Measurements from ENCODE around the gene FMR1.

FMR1 gene

DNA sequence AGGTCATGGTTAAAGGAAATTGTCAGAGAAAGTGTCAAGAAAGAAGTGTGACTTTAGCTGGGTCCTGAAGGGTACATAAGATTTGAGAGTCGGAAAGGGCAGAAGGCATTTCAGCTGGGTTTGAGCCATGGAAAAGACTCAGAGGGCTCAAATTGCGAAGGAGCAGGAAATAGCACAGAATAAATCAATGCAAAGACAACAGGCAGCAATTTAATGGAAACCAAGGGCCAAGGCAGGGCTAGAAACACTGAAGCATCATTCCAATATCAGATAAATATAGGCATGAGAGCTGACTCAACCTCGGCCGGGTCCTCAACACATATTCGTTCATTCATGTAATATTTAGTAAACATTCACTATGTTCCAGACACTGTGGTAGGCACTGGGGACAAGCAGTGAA, 3.6 kb upstream of the FMR1 start:
- TF ChIP-seq, protein P1, sequence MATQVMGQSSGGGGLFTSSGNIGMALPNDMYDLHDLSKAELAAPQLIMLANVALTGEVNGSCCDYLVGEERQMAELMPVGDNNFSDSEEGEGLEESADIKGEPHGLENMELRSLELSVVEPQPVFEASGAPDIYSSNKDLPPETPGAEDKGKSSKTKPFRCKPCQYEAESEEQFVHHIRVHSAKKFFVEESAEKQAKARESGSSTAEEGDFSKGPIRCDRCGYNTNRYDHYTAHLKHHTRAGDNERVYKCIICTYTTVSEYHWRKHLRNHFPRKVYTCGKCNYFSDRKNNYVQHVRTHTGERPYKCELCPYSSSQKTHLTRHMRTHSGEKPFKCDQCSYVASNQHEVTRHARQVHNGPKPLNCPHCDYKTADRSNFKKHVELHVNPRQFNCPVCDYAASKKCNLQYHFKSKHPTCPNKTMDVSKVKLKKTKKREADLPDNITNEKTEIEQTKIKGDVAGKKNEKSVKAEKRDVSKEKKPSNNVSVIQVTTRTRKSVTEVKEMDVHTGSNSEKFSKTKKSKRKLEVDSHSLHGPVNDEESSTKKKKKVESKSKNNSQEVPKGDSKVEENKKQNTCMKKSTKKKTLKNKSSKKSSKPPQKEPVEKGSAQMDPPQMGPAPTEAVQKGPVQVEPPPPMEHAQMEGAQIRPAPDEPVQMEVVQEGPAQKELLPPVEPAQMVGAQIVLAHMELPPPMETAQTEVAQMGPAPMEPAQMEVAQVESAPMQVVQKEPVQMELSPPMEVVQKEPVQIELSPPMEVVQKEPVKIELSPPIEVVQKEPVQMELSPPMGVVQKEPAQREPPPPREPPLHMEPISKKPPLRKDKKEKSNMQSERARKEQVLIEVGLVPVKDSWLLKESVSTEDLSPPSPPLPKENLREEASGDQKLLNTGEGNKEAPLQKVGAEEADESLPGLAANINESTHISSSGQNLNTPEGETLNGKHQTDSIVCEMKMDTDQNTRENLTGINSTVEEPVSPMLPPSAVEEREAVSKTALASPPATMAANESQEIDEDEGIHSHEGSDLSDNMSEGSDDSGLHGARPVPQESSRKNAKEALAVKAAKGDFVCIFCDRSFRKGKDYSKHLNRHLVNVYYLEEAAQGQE (IDR thresholded peaks at IDR 0.05; ENCODE audit: low read depth) = no peak
- TF ChIP-seq TEAD4 (IDR thresholded peaks at IDR 0.05) (no peak), RAD21 (IDR thresholded peaks at IDR 0.05; ENCODE audit: low read depth) (no peak)

DNA sequence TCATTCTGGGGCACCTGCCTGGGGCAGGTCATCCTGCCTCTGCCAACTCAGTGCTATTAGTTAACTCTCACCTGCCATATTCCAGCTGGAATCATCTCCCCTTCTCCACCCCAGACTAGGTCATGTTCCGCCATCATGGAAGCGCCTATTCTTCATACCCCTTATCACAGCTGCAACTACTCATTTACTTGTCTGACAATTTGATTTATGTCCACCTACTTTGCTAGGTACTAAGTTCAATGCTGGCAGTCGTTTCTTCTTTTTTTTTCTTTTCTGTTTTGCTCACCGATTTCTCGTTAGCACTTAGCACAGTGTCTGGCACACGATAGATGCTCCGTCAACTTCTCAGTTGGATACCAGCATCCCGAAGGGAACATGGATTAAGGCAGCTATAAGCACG, 1.1 kb upstream of the FMR1 start:
- TF ChIP-seq YY1 (IDR thresholded peaks at IDR 0.05; ENCODE audit: low read depth) = no peak
- TF ChIP-seq CEBPB (IDR thresholded peaks at IDR 0.05) = no peak
- no peak for TF ChIP-seq RAD21 (IDR thresholded peaks at IDR 0.05; ENCODE audit: low read depth)
- TF ChIP-seq, protein P2, sequence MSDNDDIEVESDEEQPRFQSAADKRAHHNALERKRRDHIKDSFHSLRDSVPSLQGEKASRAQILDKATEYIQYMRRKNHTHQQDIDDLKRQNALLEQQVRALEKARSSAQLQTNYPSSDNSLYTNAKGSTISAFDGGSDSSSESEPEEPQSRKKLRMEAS (IDR thresholded peaks at IDR 0.05) = no peak
- TF ChIP-seq CREB1 (IDR thresholded peaks at IDR 0.05; ENCODE audit: low read depth) = no peak
- TF ChIP-seq, protein P1 (IDR thresholded peaks at IDR 0.05; ENCODE audit: low read depth) = no peak
- no peak for TF ChIP-seq EP300 (IDR thresholded peaks at IDR 0.05; ENCODE audit: borderline replicate concordance)
- no peak for TF ChIP-seq EGR1 (IDR thresholded peaks at IDR 0.05)
- TF ChIP-seq TEAD4 (IDR thresholded peaks at IDR 0.05) = no peak
- no peak for TF ChIP-seq TCF12 (IDR thresholded peaks at IDR 0.05; ENCODE audit: low read depth)
- TF ChIP-seq TAF1 (IDR thresholded peaks at IDR 0.05; ENCODE audit: low read depth) = no peak
- no peak for TF ChIP-seq NFIC (IDR thresholded peaks at IDR 0.05)
- TF ChIP-seq, protein P3, sequence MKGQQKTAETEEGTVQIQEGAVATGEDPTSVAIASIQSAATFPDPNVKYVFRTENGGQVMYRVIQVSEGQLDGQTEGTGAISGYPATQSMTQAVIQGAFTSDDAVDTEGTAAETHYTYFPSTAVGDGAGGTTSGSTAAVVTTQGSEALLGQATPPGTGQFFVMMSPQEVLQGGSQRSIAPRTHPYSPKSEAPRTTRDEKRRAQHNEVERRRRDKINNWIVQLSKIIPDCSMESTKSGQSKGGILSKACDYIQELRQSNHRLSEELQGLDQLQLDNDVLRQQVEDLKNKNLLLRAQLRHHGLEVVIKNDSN (IDR thresholded peaks at IDR 0.05) = no peak
- TF ChIP-seq ZBTB7A (IDR thresholded peaks at IDR 0.05; ENCODE audit: low read depth) = no peak
- no peak for TF ChIP-seq FOXM1 (IDR thresholded peaks at IDR 0.05; ENCODE audit: borderline replicate concordance, low read depth)

DNA sequence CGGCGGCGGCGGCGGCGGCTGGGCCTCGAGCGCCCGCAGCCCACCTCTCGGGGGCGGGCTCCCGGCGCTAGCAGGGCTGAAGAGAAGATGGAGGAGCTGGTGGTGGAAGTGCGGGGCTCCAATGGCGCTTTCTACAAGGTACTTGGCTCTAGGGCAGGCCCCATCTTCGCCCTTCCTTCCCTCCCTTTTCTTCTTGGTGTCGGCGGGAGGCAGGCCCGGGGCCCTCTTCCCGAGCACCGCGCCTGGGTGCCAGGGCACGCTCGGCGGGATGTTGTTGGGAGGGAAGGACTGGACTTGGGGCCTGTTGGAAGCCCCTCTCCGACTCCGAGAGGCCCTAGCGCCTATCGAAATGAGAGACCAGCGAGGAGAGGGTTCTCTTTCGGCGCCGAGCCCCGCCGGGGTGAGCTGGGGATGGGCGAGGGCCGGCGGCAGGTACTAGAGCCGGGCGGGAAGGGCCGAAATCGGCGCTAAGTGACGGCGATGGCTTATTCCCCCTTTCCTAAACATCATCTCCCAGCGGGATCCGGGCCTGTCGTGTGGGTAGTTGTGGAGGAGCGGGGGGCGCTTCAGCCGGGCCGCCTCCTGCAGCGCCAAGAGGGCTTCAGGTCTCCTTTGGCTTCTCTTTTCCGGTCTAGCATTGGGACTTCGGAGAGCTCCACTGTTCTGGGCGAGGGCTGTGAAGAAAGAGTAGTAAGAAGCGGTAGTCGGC, 528 bp downstream of the FMR1 start:
- TF ChIP-seq TCF12 (IDR thresholded peaks at IDR 0.05; ENCODE audit: low read depth) (no peak), TAF1 (IDR thresholded peaks at IDR 0.05; ENCODE audit: low read depth) (no peak), NFIC (IDR thresholded peaks at IDR 0.05) (no peak), EGR1 (IDR thresholded peaks at IDR 0.05) (no peak), CREB1 (IDR thresholded peaks at IDR 0.05; ENCODE audit: low read depth) (no peak), FOXM1 (IDR thresholded peaks at IDR 0.05; ENCODE audit: borderline replicate concordance, low read depth) (no peak), ZBTB7A (IDR thresholded peaks at IDR 0.05; ENCODE audit: low read depth) (no peak), CEBPB (IDR thresholded peaks at IDR 0.05) (no peak), TEAD4 (IDR thresholded peaks at IDR 0.05) (no peak), EP300 (IDR thresholded peaks at IDR 0.05; ENCODE audit: borderline replicate concordance) (no peak), RAD21 (IDR thresholded peaks at IDR 0.05; ENCODE audit: low read depth) (no peak), YY1 (IDR thresholded peaks at IDR 0.05; ENCODE audit: low read depth) (no peak)
- TF ChIP-seq, protein P3 (IDR thresholded peaks at IDR 0.05) = no peak
- TF ChIP-seq, protein P1 (IDR thresholded peaks at IDR 0.05; ENCODE audit: low read depth) = no peak; the same call in 1 of the 2 replicates
- TF ChIP-seq, protein P2 (IDR thresholded peaks at IDR 0.05) = no peak

DNA sequence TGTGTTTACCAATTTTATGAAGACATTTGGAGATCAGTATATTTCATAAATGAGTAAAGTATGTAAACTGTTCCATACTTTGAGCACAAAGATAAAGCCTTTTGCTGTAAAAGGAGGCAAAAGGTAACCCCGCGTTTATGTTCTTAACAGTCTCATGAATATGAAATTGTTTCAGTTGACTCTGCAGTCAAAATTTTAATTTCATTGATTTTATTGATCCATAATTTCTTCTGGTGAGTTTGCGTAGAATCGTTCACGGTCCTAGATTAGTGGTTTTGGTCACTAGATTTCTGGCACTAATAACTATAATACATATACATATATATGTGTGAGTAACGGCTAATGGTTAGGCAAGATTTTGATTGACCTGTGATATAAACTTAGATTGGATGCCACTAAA, 1.9 kb downstream of the FMR1 start:
- no peak for TF ChIP-seq CEBPB (IDR thresholded peaks at IDR 0.05)
- TF ChIP-seq, protein P3 (IDR thresholded peaks at IDR 0.05) = no peak
- TF ChIP-seq, protein P2 (IDR thresholded peaks at IDR 0.05) = no peak
- no peak for TF ChIP-seq YY1 (IDR thresholded peaks at IDR 0.05; ENCODE audit: low read depth)
- TF ChIP-seq RAD21 (IDR thresholded peaks at IDR 0.05; ENCODE audit: low read depth) = no peak
- TF ChIP-seq TAF1 (IDR thresholded peaks at IDR 0.05; ENCODE audit: low read depth) = no peak
- TF ChIP-seq EP300 (IDR thresholded peaks at IDR 0.05; ENCODE audit: borderline replicate concordance) = no peak
- TF ChIP-seq TEAD4 (IDR thresholded peaks at IDR 0.05) = no peak
- TF ChIP-seq ZBTB7A (IDR thresholded peaks at IDR 0.05; ENCODE audit: low read depth) = no peak
- no peak for TF ChIP-seq CREB1 (IDR thresholded peaks at IDR 0.05; ENCODE audit: low read depth)
- no peak for TF ChIP-seq EGR1 (IDR thresholded peaks at IDR 0.05)
- TF ChIP-seq FOXM1 (IDR thresholded peaks at IDR 0.05; ENCODE audit: borderline replicate concordance, low read depth) = no peak
- TF ChIP-seq TCF12 (IDR thresholded peaks at IDR 0.05; ENCODE audit: low read depth) = no peak
- TF ChIP-seq, protein P1 (IDR thresholded peaks at IDR 0.05; ENCODE audit: low read depth) = no peak
- no peak for TF ChIP-seq NFIC (IDR thresholded peaks at IDR 0.05)
